Measurements from ENCODE around the gene PRMT3. TPM values are rescaled to one million over a fixed set of nuclear protein-coding genes. Genes with fewer than 3 reads are reported as not detected.

Gene PRMT3
- total RNA-seq, 1 experiment from 2014 or later, result 26.4 TPM

DNA sequence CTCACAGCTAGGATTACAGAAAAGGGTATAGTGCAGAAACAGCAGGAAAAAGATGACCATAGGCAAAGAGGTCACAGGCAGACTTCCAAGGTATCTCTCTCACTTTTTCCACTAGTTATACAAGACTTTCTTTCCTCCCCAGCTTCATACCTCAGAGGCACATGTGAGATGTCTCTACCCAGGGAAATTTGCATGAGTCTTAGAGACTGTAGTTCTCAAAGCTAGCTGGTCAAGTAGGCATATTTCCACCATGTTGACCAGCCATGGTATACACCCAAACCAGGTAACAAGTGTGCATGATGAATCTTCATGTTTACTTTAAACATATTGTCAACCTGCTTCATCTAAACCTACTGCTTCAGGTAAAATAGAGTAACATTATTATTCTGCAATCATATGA lies 27.9 kb downstream of the PRMT3 start:
- POLR2A ChIA-PET (ENCODE audit: low non-redundant PET), result no interaction called here
- no peak overlapping the region for H3K4me3 ChIP-seq (ENCODE audit: low read depth, low read length, poor library complexity, severe bottlenecking)
- no peaks in the 10 kb centered on the region for H3K4me1 ChIP-seq (ENCODE audit: insufficient read depth, low read length, poor library complexity, severe bottlenecking)
- no peak for TF ChIP-seq EZH2 (IDR thresholded peaks at IDR 0.05; ENCODE audit: borderline replicate concordance, low read depth, low read length, poor library complexity, severe bottlenecking)
- TF ChIP-seq, protein P1, sequence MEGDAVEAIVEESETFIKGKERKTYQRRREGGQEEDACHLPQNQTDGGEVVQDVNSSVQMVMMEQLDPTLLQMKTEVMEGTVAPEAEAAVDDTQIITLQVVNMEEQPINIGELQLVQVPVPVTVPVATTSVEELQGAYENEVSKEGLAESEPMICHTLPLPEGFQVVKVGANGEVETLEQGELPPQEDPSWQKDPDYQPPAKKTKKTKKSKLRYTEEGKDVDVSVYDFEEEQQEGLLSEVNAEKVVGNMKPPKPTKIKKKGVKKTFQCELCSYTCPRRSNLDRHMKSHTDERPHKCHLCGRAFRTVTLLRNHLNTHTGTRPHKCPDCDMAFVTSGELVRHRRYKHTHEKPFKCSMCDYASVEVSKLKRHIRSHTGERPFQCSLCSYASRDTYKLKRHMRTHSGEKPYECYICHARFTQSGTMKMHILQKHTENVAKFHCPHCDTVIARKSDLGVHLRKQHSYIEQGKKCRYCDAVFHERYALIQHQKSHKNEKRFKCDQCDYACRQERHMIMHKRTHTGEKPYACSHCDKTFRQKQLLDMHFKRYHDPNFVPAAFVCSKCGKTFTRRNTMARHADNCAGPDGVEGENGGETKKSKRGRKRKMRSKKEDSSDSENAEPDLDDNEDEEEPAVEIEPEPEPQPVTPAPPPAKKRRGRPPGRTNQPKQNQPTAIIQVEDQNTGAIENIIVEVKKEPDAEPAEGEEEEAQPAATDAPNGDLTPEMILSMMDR (conservative IDR thresholded peaks at IDR 0.05; ENCODE audit: low read depth, low read length), result no peak
- no peak for DNase-seq (ENCODE audit: low spot score)
- CTCF ChIA-PET, result no interaction called here
- BruUV-seq (replicated peaks), result no TSS peak
- H3K9me3 ChIP-seq (ENCODE audit: low read depth, low read length, poor library complexity, severe bottlenecking), result no peaks in the 10 kb centered on the region
- no peak overlapping the region for H3K27ac ChIP-seq (ENCODE audit: low read depth, low read length, poor library complexity, severe bottlenecking)
- peaks cover 4% of the 10 kb centered on the region for H3K36me3 ChIP-seq (ENCODE audit: insufficient read depth, low read length, poor library complexity, severe bottlenecking)
- intact Hi-C loops (cut with micrococcal nuclease; ENCODE audit: unreplicated experiment), result no loop called here
- H3K27me3 ChIP-seq (replicated peaks; ENCODE audit: insufficient read depth, low read depth, low read length, poor library complexity), result no peaks in the 10 kb centered on the region

DNA sequence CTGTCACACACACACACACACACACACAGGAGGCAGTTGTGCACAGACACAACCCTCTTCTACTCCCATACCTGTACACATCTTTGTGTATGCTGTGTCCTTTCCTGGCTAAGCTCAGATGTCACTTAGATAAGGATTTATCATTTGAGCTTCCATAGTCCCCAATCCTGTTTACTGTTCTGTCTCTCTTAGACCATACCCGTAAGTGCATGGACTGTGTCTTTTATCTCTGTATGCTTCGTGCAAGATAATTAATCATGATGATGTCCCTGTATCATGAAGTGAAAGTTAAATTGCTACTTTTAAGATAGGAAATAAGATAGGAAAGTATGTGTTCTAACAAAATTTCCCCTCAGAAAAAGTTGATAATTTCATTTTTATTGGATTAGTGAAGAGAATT lies 30.3 kb downstream of the PRMT3 start:
- CTCF ChIA-PET, result no interaction called here
- POLR2A ChIA-PET (ENCODE audit: low non-redundant PET), result no interaction called here
- no peak for DNase-seq (ENCODE audit: low spot score)

GRCh38 chr11:20421946-20422345 lies 34.4 kb downstream of the PRMT3 start:
- no peak for DNase-seq (ENCODE audit: low spot score)
- H3K36me3 ChIP-seq (ENCODE audit: insufficient read depth, low read length, poor library complexity, severe bottlenecking), result peaks cover 4% of the 10 kb centered on the region
- ChIA-PET POLR2A (ENCODE audit: low non-redundant PET) (no interaction called here), CTCF (no interaction called here)
- H3K9me3 ChIP-seq (ENCODE audit: low read depth, low read length, poor library complexity, severe bottlenecking), result no peaks in the 10 kb centered on the region
- BruUV-seq (replicated peaks), result no TSS peak
- no peak overlapping the region for H3K4me3 ChIP-seq (ENCODE audit: low read depth, low read length, poor library complexity, severe bottlenecking)
- no peak overlapping the region for H3K27ac ChIP-seq (ENCODE audit: low read depth, low read length, poor library complexity, severe bottlenecking)
- TF ChIP-seq EZH2 (IDR thresholded peaks at IDR 0.05; ENCODE audit: borderline replicate concordance, low read depth, low read length, poor library complexity, severe bottlenecking), result no peak
- TF ChIP-seq, protein P1 (conservative IDR thresholded peaks at IDR 0.05; ENCODE audit: low read depth, low read length), result no peak
- intact Hi-C loops (cut with micrococcal nuclease; ENCODE audit: unreplicated experiment), result no loop called here
- no peaks in the 10 kb centered on the region for H3K4me1 ChIP-seq (ENCODE audit: insufficient read depth, low read length, poor library complexity, severe bottlenecking)
- H3K27me3 ChIP-seq (replicated peaks; ENCODE audit: insufficient read depth, low read depth, low read length, poor library complexity), result no peaks in the 10 kb centered on the region

More for the DNA sequence above, 30.3 kb downstream of the PRMT3 start:
- TF ChIP-seq, protein P1 (conservative IDR thresholded peaks at IDR 0.05; ENCODE audit: low read depth, low read length), result no peak
- no peak for TF ChIP-seq EZH2 (IDR thresholded peaks at IDR 0.05; ENCODE audit: borderline replicate concordance, low read depth, low read length, poor library complexity, severe bottlenecking)
- no peaks in the 10 kb centered on the region for H3K27me3 ChIP-seq (replicated peaks; ENCODE audit: insufficient read depth, low read depth, low read length, poor library complexity)
- H3K9me3 ChIP-seq (ENCODE audit: low read depth, low read length, poor library complexity, severe bottlenecking), result no peaks in the 10 kb centered on the region
- no peak overlapping the region for H3K27ac ChIP-seq (ENCODE audit: low read depth, low read length, poor library complexity, severe bottlenecking)
- BruUV-seq (replicated peaks), result no TSS peak
- H3K4me3 ChIP-seq (ENCODE audit: low read depth, low read length, poor library complexity, severe bottlenecking), result no peak overlapping the region
- intact Hi-C loops (cut with micrococcal nuclease; ENCODE audit: unreplicated experiment), result no loop called here
- peaks cover 4% of the 10 kb centered on the region for H3K36me3 ChIP-seq (ENCODE audit: insufficient read depth, low read length, poor library complexity, severe bottlenecking)
- no peaks in the 10 kb centered on the region for H3K4me1 ChIP-seq (ENCODE audit: insufficient read depth, low read length, poor library complexity, severe bottlenecking)
